CD4-positive, alpha-beta T cell treated with Interleukin-12 subunit alpha and Interleukin-12 subunit beta, for 1 hour (primary cell): Measurements from ENCODE around the gene HDAC9.
A peak's percentile ranks its signal among the peaks of the same experiment; 100 is the strongest.

ENCODE experiments used
- DNase-seq: peaks from one replicate; pipeline ENCODE4 v3.0.0-alpha.2; 2020

The HDAC9 gene

DNA sequence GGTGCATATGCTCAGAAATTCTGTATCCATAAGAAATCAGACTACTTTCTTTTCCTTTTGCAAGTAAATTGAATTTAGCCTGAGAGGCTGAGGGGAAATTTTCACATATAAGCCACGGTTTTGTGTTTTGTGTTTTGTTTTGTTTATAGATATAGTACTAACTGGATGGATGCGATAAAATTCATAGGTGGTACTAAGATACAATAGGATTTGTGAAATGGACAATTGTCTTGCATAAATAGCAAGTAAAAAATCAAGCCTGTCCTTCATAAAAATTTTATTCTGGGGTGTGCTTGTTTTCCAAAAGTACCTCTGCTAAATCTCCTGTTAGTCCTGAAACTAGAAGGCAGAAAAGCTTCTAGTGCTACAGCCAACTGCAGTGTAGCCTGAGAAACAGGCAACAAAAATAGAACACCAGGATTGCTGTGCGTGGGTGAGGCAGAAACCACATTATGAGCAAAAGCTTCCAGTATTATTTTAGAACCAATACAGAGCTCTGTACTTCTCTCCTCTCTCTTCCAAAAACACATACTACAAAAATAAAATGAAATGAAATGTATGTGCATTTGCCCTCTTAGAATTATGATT is 634 bp upstream of the HDAC9 start:
- no peak for DNase-seq

DNA sequence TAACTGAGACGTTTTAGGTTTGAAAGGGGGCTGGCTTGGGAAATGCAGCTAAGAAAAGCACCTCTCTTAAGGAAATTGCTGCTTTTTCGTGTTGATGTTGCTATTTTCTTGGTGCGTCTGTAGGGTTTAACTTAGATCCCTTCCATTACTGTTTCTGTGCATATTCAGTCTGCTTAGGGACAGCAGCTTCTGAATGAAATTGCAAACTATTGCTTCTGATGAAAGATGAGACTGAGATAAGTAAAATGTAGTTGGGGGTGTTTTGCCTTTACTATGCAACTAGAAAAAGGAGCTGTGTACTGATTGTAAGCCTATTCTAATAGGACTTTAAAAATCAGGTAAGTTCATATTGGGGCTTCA is 772 bp downstream of the HDAC9 start:
- no peak for DNase-seq

DNA sequence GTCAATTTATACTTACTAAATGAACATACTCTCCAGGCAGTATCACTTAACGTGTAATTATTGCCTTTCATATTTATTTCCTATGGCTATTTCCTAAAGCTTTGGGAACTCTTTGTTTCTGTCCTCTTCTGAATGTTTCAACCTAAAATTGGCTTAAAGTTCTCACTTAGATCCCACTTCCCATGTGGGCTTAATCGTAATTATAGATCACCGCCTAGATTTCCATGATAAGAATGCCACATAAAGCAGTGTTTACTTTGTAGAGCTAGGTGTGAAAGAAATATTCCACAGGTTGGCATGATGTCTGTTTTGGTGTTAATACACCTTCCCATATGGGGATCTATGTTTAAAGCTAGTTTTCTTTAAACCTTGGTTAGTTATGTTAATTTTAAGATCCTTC is 1.5 kb downstream of the HDAC9 start:
- no peak for DNase-seq

DNA sequence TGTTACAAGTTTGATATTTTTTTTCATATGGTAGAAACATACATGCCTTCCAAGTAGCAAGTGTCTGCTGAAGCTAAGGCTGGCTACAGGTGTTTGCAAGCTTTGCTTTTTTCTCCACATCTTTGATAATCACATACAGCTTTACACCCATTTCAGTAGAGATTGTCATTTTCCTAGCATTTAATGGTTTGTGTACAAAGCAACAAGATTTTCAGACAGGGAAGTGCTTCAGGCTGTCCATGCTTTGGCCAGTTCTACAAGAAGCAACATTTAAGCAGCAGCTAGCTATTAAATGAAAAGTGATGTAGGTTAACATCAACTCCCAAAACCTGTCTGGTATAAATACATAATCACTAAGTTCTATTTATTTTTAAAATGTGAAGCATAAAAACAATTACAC is 2.3 kb downstream of the HDAC9 start:
- DNase-seq, result no peak

DNA sequence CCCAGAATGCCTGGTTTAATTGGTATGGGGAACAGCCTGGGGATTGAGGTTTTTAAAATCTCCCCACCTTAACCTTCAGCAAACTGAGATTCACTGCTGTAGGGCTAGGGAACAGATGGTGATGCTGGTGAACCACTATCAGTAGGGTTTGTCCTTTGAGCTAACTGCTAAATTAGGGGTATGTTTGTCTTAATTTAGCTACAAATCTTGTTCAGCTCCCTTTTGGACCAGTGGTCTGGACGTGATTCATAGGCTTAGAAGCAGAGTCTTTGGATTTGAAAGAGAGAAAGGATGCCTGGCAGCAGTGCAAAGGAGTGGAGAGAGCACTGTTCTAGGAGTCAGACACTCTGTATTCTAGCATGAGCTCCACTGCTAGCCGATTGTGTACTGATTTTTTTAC is 2.8 kb downstream of the HDAC9 start:
- DNase-seq, result no peak

DNA sequence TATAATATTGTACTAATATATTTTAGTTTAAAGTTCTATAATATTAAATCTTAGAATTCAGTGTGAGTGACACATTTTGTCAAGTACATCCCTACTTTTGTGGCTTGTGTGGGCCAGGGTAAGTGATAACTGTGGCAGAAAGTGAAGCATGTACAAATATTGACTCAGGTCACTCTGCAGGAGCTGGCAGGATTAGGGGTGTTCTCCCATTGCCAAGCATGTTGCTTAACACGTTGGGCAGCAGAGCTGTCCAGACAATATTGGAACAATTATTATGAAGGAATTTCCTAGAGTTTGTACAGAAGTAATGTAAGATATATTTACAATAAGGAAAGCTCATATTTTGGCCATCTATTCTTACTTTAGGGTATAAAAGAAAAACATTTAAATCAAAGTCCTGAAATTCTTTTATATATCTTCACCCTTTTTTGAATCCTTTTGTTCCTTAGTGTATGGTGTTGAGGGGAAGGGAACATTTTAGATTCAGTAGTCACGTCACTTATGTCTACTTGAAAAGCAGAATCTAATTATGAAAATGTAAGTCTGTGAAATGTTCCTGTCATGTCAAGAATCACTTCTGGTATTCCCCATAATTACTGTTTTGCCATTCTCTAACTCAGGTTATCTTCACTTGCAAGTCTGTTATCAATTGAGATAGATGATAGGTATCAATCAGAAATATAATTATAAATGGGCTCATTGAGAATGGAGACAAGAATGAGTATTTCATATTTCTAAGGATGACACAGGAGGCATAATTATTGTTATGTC is 4.0 kb downstream of the HDAC9 start:
- no peak for DNase-seq

DNA sequence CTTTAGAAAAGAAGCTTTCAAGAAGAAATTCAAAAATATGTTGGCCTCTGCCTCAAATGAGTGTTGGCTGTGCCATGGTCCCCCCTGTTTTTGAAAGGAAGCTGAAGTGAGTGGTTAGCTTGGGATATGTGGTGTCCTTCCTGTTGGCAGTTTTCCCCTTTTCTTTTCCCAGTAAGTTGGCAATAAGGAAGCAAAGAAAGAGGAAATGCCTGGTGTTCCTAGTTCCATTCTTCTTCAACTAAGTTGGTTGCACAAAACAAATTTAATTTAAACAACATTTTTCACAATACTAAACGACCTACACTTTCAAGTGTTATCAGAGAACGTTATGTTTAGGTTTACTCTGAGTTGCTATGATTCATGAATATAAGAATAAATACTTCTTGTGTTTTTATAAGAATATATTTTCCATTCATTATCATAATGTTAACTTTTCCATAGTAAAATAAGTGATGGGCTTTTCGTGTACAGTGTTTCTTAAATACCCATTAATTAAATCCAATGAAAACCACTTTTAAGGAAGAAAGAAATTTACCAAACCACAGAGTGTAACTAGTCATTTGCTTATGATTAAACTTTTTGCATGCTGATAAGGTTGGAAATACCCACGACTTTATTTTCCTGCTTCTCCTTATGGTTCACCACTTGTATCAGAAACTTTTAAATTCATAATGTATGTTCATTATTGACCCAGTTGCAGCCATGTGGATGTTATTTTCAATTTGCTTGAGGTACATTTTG is 7.7 kb downstream of the HDAC9 start:
- no peak for DNase-seq

DNA sequence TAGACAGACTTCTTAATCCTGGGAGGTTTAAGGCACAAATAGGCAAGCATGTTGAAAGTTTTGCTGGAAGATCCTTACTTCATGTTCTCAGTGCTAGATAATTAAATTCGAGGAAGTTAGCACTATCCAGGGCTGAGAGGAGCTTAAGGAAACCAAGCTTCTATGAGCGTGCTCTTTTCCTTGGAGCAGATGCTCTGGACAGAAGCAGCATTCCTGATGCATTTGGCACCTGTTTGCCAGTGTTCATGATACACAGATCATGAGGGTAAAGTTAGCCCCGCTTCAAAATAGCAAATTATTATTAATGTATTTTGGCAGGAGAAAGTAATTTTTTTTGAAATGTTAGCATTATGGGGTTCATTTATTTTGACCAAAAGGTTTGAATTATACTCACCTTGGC is 9.4 kb downstream of the HDAC9 start:
- no peak for DNase-seq

DNA sequence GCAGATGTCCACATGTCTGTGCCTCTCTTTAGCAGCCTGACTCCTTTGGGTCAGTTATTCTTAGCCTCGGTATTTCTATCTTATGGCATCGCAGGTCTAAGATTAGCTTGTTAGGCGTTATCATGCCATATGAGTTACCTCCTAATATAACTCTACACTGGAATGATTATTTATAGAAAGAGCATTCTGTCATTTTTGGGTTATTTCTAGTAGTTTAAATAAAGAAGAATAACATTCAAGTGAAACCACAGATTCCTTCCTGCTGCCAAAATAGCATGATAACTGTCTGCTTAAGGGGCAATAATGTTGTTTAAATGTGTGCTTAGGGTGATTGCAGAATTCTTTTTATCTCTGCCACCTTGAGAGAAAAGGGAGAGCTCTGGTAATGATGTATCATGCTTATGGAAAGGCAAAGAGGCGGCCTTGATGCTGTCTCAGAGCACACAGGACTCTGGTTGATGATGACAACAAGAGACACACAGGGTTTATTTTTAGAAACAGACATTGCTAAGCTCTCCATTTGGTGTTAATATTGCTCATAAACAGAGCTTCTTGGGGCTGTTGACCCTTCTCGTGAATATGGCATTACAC is 10.4 kb downstream of the HDAC9 start:
- DNase-seq, result no peak

DNA sequence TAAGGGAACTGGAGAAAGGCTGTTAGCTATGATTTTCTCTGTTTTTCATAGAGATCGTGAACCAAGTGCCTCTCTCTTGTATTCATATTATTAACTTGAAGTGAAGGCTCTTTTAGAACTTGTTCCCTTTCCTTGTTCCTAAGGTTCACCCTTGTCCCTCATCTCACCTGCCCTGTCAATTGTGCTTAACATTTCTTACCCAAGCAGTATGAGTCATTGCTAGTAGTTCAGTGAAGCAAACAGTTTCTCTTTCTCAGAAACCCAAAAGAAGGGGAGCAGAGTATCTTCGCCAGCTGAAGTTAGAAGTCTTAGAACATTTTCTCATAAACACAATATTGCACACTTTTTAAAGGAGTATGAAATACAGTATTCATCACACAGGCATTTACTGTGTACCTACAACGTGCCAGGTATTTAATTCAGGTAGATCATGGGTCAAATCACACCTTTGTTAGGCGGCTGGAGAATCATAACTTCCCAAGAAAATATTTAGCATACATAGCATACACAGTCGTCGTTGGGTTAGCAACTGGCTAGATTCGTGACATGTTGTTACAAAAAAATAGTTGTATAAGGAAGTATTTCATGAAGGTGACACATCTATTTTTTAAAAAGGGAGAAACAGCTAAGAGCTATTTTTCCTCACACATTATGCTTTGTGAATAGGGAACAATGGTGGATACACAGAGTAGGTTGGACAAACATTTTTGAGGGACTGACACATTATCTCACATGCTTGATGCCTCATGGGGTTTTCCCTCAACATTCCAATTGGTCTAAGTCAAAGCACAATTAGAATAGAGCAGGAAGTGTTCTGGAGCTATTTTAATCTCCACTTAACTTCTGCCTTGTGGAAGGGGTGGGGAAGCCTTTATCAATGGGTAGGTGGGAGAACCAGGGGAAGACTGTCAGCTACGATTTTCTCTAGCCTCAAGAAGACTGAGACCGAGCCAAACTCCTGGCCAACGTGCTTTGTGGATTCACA is 13.2 kb downstream of the HDAC9 start:
- DNase-seq, result no peak

DNA sequence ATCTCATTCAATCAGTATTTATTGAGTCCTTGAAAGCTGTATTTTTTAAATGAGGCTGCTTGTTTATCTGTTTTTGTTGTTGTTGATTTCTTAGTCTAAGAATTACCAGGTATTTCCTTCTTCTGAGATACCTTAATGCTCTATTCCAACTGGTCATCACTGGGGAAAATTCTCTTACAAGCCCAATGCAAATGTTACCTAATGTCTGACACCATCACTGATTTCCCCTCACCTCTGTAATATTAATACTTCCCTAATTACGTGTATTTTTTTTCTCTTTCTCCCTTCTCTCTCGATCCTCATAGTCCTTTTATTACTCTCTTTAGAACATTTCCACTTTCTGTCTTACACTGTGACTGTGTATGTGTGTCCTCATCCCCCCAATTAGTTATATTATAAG is 13.9 kb downstream of the HDAC9 start:
- no peak for DNase-seq

DNA sequence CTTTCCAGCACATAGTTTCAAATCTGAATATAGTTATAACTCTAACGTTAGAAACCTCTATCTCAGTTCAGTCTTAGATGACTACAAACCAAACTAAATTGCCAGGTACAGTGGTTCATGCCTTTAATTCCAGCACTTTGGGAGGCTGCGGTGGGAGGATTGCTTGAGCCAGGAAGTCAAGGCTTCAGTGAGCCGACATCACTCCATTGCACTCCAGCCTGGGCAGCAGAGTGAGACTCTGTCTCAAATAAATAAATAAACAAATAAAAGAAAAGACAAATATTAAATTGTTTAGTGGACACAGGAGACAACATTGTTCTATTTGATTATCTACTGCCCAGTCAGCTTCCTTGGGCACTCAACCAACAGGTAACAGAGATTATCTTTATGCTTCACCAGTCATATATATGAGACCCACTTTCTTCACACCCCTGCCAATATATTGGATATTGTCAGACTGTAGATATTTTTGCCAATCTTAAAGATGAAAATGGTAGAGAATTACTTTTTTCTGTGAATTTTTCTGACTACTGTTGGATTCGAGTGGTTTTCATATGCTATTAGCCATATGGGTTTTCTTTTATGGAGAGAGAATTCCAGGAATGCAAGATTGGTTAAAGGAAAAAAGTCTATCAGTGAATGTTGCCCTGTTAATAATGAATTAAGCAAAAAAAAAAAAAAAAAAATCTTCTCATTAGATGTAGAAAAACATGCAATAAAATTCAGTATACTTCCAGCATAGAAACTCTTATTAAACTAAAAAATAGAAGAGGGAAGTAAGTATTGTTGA is 16.0 kb downstream of the HDAC9 start:
- no peak for DNase-seq

DNA sequence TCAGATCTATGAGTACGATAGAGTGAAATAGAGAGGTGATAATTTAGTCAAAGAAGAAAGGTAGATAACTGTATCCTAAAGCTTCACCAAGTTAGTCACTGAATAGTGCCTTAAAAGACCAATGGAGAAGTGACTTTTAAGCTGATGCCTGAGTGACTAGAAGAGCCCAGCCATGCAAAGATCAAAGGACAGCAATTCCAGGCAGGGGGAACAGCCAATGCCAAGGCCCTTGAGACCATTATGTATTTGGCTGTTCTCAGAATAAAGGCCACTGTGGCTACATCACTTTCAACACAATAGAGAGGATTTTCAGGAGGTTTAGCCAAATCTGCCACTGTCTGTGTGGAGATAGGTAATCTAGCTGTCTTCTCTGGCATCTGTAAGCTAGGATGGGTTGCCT is 17.8 kb downstream of the HDAC9 start:
- DNase-seq, result no peak

DNA sequence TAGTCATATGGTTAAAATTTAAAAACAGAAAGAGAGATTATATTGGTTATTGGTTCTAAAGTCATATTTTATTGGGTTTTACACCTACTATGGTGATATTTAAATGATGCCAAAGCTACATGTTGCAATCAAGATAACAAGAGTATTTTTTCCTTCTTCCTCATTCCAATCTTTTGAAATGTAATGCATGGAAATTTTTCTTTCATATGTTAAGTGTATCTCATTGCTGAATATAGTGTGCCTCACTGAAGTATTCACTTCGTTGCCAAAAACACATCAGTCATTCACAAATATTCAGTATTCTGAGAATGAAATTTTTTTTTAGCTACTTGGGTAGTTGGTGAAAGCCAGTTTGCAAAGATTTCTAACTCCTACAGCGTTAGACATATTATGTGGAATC is 19.5 kb downstream of the HDAC9 start:
- DNase-seq, result no peak

DNA sequence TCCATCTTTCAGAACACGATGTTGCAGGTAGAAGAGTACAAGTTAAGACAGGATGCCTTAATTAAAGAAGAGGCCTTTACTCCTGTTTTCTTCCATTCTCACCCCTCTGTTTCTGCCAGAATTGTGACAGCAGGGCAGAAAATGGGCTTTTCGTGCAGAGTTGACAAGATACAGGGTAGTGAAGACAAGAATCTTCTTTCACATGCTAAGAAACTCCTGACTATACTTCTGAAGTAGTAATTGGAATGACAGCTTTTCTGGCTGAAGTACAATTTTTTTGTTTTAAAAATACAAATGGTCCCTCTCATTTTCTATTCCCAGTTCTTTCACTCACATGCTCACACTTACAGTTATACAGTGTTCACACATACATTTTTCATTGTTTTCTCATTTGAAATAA is 22.1 kb downstream of the HDAC9 start:
- DNase-seq, result no peak

DNA sequence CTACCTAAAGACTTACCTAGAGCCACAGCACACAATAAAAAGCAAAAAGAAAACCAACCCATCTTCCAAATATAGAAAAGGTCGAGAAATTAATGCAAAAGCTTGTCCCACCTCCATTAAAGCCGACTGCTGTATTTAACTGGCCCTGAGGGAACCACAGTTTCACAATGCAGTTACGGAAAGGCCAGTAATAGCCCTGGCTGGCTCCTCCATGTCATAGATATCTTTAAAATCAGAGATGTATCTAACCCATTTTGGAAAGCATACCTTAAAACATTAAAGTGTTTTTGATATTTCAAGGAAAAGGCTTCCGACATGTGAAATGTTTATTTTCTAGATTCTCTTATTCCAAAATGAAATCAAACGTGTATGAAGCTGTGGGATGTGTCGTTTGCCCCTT is 23.0 kb downstream of the HDAC9 start:
- no peak for DNase-seq

DNA sequence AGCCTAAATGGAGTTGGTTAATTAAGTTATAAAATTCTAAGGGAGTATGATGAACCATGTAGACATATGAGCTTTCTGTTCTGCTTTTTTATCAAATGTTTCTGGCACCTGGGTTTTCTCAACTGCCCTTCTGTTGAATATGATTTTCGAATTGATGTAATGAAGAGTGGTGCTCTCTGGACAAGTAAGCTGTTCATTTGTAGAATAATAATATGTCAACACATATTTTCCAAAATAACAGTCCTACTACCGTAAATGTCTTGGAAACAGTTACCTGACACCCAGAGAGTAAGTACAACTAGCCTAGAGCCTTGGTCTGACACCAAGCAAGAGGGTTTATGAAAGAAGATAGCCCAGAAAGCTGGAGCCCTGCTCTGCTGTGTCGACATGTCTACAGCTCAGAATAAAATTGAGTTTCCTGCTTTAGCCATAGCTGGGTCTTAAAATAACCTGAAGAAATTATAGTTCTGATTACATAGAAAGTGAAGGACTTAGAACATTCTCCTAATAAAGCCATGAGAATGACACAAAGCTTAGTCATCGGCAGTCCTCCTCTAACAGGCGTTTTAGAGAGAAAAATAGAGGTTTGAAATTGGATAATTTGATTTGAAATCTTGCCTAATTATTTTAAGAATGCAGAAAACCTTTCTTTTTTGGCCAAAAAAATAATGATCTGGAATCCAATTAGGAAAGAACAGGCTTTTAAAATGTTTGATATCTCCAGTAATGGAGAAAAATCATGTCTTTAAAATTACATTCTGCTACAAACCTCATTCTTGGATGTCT is 25.1 kb downstream of the HDAC9 start:
- DNase-seq, result no peak

DNA sequence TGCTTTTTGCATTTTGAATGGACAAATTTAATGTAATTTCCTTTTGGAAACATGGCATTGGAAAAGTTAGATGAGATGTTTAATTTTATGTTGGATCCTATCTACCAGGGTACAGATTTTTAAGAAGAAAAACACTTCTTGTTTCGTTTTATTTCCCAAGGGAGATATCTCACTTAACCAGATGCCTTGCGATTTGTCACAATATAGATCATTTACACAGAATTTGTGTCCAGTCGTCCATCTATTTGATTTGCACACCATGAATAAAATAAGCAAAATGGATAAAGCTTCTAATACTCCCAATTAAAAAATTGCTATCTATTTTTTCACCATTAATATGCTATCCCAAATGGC is 25.7 kb downstream of the HDAC9 start:
- DNase-seq, result no peak

DNA sequence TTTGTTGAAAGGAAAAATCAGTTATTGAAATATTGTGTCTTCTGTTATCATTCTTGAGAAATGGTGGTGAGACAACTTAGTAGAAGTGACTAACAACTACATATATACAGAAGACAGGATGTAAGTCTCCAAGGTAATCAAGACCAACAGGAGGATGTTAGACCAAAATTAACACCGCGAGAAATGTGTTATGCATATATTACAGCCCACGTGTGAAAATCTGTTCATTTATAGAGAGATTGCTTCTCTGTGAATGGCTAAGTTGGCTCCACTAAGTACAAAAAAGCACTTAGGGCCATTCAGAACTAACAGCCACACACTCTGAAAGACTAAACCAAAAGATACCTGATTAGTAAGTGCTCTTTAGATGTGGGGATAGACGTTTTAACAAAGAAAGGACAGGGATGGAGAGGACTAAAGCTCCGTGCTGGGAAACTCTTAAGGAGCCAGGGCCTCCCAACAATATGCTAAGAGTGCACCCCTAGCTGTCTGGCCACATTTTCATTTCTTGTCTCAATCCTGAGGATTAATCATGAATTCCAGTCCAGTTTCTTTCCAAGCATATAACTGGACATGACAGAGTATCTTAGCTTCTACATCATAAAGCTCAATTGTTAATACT is 26.5 kb downstream of the HDAC9 start:
- DNase-seq, result peak; percentile 8

DNA sequence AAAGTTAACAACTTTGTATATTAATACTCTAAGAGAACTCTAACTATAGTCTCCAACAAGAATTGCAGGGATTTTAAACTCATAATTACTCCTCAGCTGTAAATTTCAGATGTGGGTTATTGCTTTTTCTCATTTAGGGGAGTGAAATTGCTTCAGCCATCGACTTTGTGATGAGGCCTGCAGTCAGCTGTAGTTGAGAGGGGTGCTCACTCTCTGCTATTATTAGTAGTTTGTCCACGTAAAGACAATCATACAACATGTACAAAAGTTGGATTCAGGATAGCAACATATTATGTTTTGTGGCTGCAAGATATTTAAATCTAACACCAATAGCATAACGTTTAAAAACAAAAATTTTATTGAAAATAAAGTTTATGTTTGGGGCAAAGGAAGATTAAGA is 28.7 kb downstream of the HDAC9 start:
- DNase-seq, result no peak
